Kidney (tissue), 14 donors: ENCODE data around the gene BDKRB2. TPM values are rescaled to one million over a fixed set of nuclear protein-coding genes. Genes with fewer than 3 reads are reported as not detected.

Experiments used
- DNase-seq, 5 donors: peaks; one replicate each; pipeline ENCODE4 v3.0.0-alpha.2; 2013 to 2020
- FAIRE-seq: peaks from 2 replicates; lab custom pipeline; 2012; peaks lifted over from hg19 to GRCh38; lab: Jason Lieb, UNC
- H3K27ac ChIP-seq, 2 donors: one replicate each; pipeline ENCODE4 v1.7.0; 2013; ENCODE audit warnings: low read depth in 2 of 2, low read length in 2 of 2, inconsistent platforms in 1 of 2
- H3K27me3 ChIP-seq: one replicate; pipeline ENCODE4 v1.7.1; 2013; ENCODE audit warnings: low read length, inconsistent platforms; ENCODE audit not compliant: control insufficient read depth, insufficient read depth
- H3K36me3 ChIP-seq, 3 donors: one replicate each; pipeline versions ENCODE4 v1.7.0 to v1.7.1; 2013; ENCODE audit warnings: low read length in 3 of 3, control low read depth in 1 of 3, inconsistent platforms in 1 of 3; ENCODE audit not compliant: insufficient read depth in 3 of 3, control insufficient read depth in 2 of 3
- H3K4me1 ChIP-seq, 3 donors: one replicate each; pipeline versions ENCODE4 v1.7.0 to v1.7.1; 2013; ENCODE audit warnings: low read length in 3 of 3, inconsistent platforms in 1 of 3, low read depth in 1 of 3; ENCODE audit not compliant: control insufficient read depth in 2 of 3, insufficient read depth in 2 of 3
- H3K4me3 ChIP-seq, 3 donors: one replicate each; pipeline versions ENCODE4 v1.7.0 to v1.8.1; 2013; ENCODE audit warnings: low read length in 3 of 3, control low read depth in 1 of 3, inconsistent platforms in 1 of 3
- H3K9ac ChIP-seq, 3 donors: one replicate each; pipeline versions ENCODE4 v1.7.0 to v1.7.1; 2013; ENCODE audit warnings: low read length in 3 of 3, control low read depth in 1 of 3, inconsistent platforms in 1 of 3
- H3K9me3 ChIP-seq, 3 donors: one replicate each; pipeline versions ENCODE4 v1.7.0 to v1.7.1; 2013; ENCODE audit warnings: low read length in 3 of 3, control low read depth in 1 of 3, inconsistent platforms in 1 of 3; ENCODE audit not compliant: control insufficient read depth in 2 of 3, insufficient read depth in 1 of 3
- intact Hi-C: fragments of 100-400 bp; cut with DNase I; formaldehyde crosslinking; loops from one replicate; pipeline ENCODE4 v1.11.1; 2022
- polyA plus RNA-seq: library from polyadenylated mRNA; stranded (reverse); fragments of 350-450 nt; fragmentation: Illumina TruSeq; extraction: RNeasy Lipid Tissue Mini Kit (QIAGEN cat#74804); gene quantifications from one replicate; pipeline ENCODE4 v1.2.3, GENCODE V29; 2014; ENCODE audit warnings: low read depth, low replicate concordance; ENCODE audit not compliant: insufficient read depth
- total RNA-seq: library from RNA; stranded (reverse); fragmentation: NEBNext Ultra II Directional; extraction: Animal tissue kit (Norgen Biotek cat#: 25700); gene quantifications from one replicate; pipeline ENCODE4 v1.2.1, GENCODE V29; 2021
- TF ChIP-seq, protein P1 (sequence below): IDR thresholded peaks from 3 replicates; pipeline ENCODE4 v1.5.1; 2012; ENCODE audit warnings: mild to moderate bottlenecking, moderate library complexity, borderline replicate concordance; ENCODE audit not compliant: insufficient read depth; ENCODE audit errors: extremely low read depth
- donor health status: control.
- donor health status: control.
- donor health status: control.
- donor health status: control.
- donor health status: control.
- donor health status: DM: yes; HTN: yes; CAD: no.
- donor health status: Normal renal cell carcinoma (clear cell type).

Gene BDKRB2
- total and polyA plus RNA-seq, 2 donors from 2014 or later = 7.4 to 16.1 TPM

DNA sequence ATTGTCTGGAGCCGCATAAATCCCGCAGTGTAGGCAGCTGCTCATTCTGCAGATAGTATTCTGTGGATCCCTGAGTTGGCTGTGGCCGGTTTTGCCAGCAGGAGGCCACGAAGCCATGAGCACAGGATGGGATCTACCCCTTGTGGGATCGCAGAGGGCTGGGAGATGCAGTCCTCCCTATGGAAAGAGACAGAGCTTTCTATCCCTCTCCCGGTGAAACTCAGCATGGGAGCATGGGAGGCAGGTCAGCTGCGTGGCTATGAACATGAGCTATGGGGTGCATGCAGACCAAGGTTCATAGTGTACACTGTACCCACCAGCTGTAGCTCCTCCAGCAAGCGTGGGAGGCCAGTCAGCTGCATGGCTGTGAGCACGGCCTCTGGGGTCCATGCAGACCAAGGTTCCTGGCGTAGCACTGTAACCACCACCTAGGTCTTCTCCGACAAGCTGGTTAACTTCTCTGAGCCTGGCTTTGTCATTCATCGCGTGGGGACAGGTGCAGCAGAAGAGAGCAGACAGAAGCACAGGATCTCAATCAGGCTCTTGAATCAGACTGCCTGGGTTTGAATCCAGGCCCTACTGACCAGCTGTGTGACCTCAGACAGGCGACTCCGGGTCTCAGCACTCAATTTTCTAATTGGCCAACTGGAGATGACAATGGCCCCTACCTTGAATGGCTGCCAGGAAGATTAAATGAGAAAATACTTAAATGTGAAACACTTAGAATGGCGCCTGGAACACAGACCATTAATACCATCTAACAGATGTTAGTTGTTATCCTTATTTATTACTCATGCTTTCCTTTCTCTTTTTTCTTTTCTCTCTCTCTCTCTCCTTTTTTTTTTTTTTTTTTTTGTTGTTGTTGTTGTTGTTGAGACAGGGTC is 57.4 kb downstream of the BDKRB2 start:
- FAIRE-seq = no peak
- peak in 1 of 5 donors; percentile 58 for DNase-seq
- peaks cover 0 to 5% (median 0%) of the 10 kb centered on the region in 3 donors for H3K9me3 ChIP-seq
- H3K4me3 ChIP-seq = no peak overlapping the region
- intact Hi-C loops = no loop called here
- no peak overlapping the region for H3K27ac ChIP-seq
- H3K9ac ChIP-seq = no peak overlapping the region
- H3K36me3 ChIP-seq = no peaks in the 10 kb centered on the region
- no peaks in the 10 kb centered on the region for H3K4me1 ChIP-seq
- TF ChIP-seq, protein P1, sequence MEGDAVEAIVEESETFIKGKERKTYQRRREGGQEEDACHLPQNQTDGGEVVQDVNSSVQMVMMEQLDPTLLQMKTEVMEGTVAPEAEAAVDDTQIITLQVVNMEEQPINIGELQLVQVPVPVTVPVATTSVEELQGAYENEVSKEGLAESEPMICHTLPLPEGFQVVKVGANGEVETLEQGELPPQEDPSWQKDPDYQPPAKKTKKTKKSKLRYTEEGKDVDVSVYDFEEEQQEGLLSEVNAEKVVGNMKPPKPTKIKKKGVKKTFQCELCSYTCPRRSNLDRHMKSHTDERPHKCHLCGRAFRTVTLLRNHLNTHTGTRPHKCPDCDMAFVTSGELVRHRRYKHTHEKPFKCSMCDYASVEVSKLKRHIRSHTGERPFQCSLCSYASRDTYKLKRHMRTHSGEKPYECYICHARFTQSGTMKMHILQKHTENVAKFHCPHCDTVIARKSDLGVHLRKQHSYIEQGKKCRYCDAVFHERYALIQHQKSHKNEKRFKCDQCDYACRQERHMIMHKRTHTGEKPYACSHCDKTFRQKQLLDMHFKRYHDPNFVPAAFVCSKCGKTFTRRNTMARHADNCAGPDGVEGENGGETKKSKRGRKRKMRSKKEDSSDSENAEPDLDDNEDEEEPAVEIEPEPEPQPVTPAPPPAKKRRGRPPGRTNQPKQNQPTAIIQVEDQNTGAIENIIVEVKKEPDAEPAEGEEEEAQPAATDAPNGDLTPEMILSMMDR = no peak
- H3K27me3 ChIP-seq = no peaks in the 10 kb centered on the region

GRCh38 chr14:96263347-96264199 is 58.9 kb downstream of the BDKRB2 start:
- Histone ChIP-seq H3K27ac (no peak overlapping the region), H3K4me1 (peaks cover 0 to 2% (median 0%) of the 10 kb centered on the region in 3 donors), H3K4me3 (no peak overlapping the region), H3K27me3 (no peaks in the 10 kb centered on the region), H3K9me3 (peaks cover 0 to 5% (median 0%) of the 10 kb centered on the region in 3 donors), H3K9ac (no peak overlapping the region), H3K36me3 (no peaks in the 10 kb centered on the region)
- peak in 1 of 5 donors; percentile 40 for DNase-seq
- TF ChIP-seq, protein P1 = no peak
- FAIRE-seq = no peak
- intact Hi-C loops = no loop called here

DNA sequence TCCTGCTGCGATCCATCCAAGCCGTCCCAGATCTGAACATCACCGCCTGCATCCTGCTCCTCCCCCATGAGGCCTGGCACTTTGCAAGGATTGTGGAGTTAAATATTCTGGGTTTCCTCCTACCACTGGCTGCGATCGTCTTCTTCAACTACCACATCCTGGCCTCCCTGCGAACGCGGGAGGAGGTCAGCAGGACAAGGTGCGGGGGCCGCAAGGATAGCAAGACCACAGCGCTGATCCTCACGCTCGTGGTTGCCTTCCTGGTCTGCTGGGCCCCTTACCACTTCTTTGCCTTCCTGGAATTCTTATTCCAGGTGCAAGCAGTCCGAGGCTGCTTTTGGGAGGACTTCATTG is 59.5 kb downstream of the BDKRB2 start:
- Histone ChIP-seq H3K36me3 (no peaks in the 10 kb centered on the region), H3K9ac (no peak overlapping the region), H3K9me3 (peaks cover 0 to 5% (median 0%) of the 10 kb centered on the region in 3 donors), H3K4me3 (no peak overlapping the region), H3K27me3 (no peaks in the 10 kb centered on the region), H3K27ac (no peak overlapping the region), H3K4me1 (peaks cover 0 to 2% (median 0%) of the 10 kb centered on the region in 3 donors)
- TF ChIP-seq, protein P1 = no peak
- FAIRE-seq (no peak), DNase-seq (no peak)
- intact Hi-C loops = no loop called here
